Measurements from ENCODE around the gene NCR3LG1.

NCR3LG1 gene, protein sequence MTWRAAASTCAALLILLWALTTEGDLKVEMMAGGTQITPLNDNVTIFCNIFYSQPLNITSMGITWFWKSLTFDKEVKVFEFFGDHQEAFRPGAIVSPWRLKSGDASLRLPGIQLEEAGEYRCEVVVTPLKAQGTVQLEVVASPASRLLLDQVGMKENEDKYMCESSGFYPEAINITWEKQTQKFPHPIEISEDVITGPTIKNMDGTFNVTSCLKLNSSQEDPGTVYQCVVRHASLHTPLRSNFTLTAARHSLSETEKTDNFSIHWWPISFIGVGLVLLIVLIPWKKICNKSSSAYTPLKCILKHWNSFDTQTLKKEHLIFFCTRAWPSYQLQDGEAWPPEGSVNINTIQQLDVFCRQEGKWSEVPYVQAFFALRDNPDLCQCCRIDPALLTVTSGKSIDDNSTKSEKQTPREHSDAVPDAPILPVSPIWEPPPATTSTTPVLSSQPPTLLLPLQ

DNA sequence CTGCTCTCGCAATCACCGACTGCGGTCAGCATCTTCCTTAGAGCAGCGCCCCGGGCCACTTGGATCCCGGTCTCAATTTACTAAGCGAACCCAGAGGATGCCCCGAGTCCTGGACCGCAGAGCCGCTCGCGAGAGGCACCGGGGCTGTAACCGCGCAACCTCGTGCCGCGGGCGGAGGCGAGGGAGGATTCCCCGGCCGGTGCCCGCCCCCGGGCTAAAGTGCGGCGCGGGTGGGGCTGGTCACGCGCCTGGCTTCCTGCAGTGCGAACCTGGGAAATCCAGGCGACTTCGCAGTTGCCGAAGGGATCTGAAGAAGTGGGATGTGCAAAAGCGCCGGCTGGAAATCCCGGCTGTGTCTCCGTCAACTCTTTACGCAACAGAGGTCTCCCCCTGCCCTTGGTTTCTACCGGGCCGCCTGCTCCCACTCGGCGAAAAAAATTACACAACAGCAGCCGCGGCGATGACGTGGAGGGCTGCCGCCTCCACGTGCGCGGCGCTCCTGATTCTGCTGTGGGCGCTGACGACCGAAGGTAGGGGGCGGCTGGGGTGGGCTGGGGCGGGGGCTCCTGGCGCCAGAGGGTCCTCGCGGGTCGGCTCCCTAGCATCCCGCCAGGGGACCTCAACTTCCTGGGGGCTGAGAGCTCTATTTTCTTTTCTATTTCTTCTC lies at the start of gene NCR3LG1:
TSS of gene NCR3LG1 (plus strand) at position 291 of the 667 bp plus-strand sequence. CDS start at position 461, 170 bp downstream.
- no peak for DNase-seq

DNA sequence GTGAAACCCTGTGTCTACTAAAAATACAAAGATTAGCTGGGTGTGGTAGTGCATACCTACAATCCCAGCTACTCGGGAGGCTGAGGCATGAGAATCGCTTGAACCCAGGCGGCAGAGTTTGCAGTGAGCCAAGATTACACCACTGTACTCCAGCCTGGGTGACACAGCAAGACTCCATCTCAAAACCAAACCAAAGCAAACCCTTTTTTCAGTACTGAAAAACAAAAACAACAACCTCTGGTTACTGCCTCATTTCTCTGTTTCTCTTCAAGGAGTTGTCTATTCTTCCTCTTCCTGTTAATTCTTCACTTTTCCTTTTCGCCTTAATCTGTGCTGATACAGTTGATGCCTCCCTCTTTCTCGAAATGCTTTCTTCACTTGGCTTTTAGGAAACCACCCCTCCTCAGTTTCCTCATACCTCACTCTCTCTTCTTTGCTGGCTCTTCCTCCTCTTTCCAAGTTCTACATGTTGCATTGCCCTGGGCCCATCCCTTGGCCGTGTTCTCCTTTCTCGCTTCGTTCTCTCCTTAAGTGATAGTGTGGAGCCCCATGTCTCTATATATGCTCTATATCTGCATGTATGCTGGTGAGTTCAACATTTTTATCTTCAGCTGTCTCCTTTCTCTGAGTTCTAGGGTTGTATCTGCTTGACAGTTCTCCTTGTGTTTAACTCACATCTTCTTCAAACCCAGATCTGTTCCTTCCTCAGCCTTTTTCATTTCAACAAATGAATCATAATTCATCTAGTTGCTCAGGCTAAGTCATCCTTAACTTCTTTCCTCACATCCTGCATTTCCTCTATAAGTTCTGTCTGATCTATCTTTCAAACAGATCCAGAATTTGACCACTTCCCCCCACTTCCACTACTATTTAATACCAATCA lies 38.0 kb upstream of the NCR3LG1 start:
- no peak for DNase-seq

DNA sequence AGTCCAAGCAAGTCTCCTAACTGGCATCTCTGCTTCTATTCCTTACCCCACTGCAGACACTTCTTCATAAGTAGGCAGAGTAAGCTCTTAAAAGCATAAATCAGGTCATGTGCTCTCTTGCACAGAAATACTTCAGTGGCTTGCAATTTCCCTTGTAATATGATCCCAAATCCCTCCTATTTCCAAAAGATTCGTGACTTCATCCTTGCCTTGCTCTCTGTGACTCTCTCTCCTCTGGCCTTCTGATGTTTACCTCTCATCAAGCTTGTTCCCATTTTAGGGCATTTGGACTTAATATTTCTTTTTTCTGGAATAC lies 37.4 kb upstream of the NCR3LG1 start:
- no peak for DNase-seq

DNA sequence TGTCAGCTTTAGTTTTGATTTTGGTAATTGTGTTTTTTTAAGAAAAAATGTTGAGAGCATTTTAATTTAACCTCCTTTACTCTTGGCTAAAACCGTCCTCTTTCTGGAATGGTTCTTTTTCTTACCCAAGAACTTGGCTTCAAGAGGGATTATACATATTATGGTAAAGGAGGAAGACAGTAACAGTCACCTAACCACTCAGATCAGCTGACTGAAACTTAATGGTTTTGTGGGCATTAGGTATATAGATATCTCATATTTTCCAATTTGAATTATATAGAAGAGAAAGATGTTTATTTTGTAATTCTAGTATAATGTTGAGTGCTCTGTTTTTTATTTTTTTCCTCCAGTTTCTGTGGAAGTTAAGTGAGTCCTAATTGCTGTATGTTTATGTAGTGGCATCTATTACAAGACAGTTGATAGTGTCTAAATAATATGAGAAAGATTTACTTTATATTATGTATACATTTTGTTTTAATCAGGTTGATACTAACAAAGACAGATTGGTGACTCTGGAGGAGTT lies 36.6 kb upstream of the NCR3LG1 start:
- DNase-seq = no peak

DNA sequence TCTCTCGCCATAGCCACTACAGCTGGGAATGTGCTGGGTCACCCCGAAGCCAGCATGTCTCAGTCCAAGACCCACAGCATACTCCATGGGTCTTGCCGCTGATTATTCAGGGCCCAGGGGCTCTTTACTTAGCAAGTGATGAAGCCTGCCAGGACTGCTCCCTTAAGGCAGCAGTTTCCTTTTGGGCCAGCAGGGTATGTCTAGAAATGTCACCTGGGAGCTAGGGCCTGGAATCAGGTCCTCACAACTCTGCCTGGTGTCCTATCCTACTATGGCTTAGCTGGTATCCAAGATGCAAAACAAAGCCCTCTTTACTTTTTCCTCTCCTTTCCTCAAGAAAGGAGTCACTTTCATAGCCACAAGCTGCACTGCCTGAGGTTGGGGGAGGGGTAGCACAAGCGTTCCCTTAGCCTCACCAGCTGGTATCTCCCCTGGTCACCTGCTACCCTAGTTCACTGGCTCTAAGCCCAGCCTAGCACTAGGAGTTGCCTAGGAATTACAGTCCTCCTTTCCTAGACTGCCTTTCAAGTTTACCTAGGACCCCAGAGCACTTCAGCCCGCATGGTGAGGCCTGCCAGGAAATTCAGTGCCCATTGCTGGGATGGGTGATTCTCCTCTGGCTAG lies 22.6 kb upstream of the NCR3LG1 start:
- DNase-seq = no peak

DNA sequence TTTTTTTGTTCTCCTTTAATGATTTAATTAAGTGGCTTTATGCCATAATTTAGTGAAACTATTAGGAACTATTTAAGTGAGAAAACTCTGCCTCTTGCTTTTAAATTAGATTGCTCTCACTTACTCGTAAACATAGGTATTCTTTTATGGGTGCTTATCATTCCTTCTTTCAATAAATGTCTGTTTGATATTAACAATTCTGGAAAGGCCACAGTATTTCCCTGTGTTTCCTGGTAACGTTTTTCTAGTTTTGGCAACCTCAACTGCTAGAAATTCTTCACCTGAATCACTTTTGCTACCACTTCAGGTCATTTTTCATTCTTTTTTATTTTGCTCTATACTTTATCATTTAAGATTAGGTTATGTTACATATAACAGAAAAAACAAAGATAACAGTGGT lies 19.9 kb upstream of the NCR3LG1 start:
- no peak for DNase-seq

DNA sequence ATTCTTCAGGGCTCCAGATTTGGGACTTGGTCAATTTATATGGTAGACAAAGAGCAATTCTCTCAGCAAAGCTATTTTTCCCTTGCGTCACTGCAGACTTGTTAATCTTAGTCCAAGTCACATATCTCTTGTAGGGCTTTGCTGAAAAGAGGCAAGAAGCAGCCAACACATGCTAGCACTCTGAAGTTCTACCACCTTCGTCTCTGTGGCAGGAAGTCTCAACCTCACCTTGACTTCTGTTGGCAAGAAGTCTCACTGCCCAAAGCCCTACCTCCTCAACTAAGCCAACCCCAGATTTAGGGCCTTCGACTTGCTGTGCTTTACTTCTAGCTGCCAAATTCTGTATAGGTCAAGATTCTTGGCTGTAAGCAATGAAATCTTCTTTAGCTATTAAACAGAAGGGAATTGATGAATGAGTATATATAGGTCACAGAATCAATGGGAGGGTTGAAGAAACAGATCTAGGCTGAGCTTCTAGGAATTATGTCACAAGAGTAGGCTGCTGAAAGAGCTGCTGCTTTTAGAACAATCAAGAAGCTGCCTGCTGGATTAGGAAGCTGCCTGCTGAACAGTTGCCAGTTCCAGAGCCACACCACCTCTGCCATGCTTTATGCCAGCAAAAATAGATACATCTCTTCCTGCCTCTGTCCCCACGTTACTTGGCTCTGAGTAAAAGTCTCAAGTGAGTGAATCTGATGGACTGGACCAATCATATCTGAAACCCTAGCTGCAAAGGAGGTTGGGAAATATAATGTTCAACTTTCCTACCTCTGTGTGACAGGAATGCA lies 17.6 kb upstream of the NCR3LG1 start:
- DNase-seq = no peak

DNA sequence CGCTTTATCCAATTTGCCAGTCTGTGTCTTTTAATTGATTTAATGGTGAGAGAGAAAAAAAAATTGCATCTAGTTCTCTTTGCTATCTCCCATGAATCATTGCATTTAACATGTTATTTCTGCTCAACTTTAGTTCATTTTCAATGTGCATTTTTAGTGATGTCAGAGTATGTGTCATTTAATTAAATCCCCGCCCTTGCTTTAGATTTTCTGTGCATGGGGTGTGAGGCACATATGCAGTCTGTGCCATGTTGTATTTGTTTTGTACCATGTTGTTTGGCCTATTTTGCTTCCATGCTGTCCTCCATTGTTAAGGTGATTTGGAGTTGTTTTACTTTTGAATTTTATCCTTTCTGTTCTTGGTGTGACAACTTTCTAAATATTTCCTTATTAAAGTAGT lies 8.3 kb upstream of the NCR3LG1 start:
- DNase-seq = no peak

DNA sequence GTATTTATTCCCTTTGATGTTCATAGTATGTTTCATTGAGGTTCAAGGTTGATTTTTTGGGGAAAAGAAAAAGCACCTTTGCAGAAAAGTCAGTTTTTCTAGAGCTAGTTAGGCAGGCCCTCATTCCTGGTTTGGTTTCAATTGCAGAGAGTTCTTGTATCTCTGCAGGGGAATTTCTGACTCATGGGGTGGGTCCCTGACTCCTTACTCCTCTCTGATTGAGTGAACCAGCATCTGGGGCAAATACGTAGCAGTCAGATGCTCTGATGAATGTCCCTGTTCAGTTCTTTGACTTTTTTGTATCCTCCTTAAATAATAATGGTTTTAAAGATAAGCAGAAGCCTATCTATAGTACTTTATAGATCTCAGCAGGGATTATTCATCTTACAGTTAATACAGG lies 7.7 kb upstream of the NCR3LG1 start:
- no peak for DNase-seq

DNA sequence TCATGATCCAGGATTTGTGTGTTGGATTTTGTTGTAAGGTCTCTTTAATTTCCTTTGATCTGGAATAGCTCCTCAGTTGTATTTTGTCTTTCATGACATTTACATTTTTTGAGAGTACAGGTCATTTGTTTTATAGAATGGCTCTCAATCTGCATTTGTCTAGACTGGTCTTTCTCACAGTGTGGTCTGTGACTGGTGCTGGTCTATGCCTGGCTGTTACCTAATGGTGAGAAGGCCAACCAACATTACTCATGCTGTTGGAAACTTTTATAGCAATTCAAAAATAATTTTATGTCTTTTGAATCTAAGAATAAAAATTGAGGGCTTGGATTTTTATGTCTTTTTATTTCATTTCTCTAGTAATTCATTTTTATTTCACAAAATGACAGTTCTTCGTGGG lies 3.9 kb upstream of the NCR3LG1 start:
- no peak for DNase-seq

DNA sequence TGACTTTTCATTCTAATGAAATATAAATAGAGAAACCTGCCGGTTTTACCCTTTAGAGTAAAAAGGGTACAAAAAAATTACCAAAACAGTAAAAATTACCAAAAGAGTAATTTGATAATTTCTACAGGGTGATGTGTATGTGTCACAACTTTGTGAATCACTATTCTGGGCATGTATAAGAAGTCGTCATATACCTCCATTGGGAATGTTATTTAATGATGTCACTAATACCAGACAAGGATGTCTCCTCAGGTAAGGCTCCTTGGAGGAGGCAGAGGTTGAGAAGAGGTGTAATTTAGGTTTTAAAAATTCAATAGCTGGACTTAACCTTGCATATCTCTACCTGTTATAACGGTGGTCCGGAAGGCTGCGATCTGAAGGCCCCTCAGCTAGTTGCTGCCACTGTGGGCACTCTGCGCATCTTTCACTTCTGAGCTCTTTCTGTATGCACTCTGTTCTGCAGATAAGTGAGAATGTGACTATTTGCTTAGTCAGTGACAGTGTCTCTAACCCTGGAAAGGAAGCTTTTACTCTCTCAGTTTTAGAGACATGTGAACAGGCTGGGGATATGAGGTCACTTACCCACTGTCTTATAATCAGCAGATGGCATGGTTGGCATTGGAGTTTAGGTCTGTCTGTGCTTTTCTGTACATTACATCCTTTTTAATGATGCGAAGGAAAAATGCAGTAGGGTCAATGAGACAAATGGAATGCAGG lies 987 bp upstream of the NCR3LG1 start:
- no peak for DNase-seq

DNA sequence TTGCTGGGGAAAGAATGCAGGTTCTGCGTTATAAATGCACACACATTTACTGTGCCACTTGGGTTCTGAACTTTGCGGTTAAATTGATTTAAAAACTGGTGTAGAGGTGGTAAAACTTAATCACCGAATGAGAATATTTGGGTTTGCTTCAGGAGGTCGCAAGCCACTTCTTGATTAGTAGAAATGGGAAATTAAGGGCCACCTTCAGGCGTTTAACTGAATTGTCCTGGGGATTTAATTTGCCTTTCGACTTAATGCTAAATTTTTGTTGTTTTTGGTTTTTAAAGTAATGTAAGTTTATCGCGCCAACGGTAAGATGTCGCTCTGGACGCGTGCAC lies 459 bp upstream of the NCR3LG1 start:
- DNase-seq = no peak

DNA sequence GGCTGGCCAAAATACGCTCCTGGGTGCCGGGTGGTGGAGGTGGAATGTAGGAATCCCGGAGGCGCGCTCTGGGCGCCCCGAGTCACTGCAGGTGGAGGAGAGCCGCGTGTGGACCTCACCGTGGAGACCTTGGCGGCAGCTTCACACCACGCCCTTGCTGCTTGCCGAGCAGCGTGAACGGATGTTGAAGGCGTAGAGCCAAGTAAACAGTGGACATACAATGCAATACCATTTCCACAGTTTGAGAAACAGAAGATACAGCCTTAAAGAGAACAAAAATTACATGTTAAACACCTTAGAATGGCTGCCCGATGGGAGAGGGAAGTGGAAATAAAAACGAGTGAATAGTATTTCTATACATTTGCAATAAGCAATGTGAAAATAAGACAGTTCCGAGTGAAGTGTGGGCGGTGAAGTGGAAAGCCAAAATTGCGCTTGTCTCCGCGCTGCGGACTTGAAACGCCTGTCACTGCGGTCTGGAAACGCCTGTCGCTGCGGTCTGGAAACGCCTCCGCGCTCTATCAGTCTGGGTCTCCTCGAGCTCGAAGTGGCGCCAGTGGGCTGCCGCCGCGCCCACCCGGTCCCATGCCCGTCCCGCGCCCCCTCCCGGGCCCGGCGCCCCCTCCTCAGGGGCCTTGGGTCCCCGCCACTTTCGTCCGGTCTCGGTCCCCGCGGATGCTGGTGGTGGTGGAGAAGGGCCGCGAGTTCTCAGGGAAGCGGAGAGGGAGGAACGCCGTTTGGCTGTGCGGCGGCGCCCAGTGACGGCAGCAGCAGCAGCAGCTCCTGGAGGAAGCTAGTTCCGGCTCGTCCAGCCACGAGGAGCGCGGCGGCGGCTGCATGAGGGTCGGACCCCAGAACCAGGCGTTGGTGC lies 1.6 kb downstream of the NCR3LG1 start:
- peak; percentile 64 for DNase-seq

DNA sequence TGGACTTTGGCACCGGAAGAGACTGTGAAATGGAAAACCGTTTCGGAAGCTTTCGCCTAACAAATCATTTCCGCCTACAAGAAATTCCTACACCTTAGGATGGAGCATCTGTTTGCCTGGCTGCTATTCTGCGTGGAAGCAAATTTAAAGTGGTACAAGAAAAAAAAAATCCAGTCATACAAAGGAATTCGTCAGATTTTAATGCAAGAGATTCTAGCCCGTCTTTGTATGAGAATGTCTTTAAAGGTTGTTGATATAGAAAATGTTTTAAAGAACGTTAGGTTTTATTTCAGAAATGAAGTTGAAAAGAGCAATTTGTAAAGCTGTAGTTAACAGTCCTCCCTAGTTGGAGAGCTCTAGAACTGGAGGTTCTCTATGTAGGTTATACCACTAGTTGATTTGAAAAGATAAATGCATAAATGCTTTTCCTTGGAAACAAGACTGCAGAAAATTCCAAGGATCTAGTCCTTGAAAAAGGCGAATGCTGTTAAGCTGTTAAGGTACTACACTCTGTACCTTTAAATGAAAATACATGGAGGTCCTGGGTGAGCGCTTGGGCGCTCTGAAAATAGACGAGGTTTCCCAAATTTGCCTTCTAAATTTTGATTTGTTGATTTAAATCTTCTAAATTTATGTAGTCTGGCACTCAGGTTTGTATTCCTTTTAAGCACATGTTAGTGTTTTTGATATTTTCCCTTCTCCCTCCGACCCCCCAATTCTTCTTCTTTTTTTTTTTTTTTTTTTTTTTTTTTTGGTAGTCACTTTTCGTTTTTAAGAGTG lies 2.4 kb downstream of the NCR3LG1 start:
- no peak for DNase-seq

DNA sequence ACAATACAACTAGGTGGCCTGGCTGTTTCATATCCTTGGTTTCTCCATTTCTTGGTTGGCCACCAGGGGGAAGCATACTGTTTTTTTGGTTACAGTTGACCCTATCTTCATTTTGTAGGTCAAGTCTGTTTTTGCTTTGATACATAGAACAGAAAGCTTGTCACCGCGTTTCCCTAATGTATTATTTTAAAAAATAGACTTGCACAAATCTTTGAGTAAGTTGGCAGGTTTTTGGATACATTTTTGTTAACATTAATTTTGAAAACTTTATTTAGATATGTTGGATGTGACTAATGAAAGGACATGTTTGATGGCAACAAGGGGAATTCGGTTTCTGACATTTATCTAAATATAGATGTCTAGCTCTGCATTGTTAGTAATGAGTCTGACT lies 3.0 kb downstream of the NCR3LG1 start:
- DNase-seq = peak; percentile 14

DNA sequence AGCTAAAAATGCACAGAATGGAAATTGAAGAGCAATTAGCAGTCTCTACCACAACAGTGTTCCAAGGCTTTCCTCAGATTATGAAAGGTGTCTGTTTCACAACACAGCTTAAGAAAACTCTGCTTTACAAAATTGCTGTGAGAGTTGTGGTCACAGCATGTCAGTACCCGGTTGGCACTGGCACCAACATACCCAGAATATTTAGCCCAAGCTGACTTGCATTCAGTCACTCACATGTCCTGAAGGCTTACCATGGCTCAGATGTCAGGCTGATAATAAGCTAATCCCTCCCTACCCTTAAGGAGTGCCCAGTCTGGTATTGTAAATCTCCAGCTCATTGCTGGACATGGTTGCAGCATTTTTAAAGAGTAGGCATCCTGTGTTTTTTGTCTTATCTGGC lies 14.9 kb downstream of the NCR3LG1 start:
- no peak for DNase-seq

DNA sequence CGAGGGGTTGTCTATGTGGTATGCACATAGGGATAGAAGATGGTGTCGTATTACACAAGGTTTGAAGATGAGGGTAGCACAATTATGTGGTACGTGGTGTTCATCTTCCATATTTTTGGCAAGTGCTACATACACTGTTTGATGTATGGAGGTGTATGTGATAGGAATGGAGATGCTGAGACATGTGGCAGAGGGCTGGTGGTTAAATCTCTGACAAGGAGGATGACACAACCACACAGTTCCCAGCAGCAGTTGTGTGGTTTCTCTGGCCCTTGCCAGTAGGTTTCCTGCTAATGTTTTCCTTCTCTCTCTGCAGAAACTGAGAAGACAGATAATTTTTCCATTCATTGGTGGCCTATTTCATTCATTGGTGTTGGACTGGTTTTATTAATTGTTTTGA lies 17.0 kb downstream of the NCR3LG1 start:
- DNase-seq = no peak

DNA sequence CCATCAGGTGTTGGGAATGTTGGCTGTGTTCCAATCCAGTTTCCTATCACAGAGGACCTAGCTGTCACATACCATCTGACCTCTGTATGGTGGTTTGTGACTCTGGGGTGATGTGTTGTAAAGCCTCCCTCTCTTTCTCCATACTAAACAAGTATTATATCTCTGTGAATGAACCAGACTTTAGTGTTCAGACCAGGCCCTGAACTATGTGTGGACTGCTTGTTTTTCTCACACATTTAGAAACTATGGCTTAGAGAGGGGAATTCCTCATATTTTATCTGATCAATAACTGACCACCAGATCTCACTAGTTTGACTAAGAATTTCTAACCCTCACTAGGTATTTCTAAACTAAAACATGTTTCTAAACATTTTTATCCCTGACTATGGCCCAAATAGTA lies 17.5 kb downstream of the NCR3LG1 start:
- no peak for DNase-seq

DNA sequence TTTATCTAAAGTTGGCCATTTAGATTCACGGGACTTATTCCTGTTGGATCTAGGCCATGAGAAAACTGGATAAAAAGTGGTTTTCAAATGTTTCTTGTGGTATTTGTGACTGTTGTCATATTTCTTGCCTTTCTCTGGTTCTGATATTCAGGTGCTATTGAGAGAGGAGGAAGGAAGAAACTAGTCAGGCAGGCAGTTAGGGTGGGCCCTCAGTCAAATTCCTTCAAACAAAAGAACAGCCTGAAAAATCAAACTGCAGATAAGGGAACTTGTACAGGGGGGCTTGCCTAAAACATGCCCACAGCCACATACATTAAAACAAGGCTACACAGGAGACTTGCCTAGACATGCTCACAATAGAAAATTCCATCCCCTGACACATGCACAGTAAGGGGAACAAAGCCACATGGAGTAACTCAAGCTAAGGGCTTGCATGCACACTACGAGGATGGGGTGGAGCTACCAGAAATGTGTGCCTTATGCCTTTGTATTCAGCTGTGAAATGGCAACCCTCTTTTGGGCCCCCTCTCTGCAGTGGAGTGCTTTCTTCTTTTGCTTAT lies 18.2 kb downstream of the NCR3LG1 start:
- DNase-seq = no peak
